C4-2B (cell line): ENCODE data around the gene OSBPL10.

Experiments
- H3K27ac ChIP-seq: fragments of 450-650 bp; 2 replicates; pipeline ENCODE4 v1.5.1; 2017
- CTCF ChIP-seq: fragments of 450-650 bp; conservative IDR thresholded peaks from 2 replicates; pipeline ENCODE4 v1.5.1; 2017; ENCODE audit warnings: mild to moderate bottlenecking
- ZFX ChIP-seq: fragments of 450-650 bp; IDR thresholded peaks from 2 replicates; pipeline ENCODE4 v1.6.1; 2017

Gene OSBPL10

GRCh38 chr3:31831591-31831990 lies 149.5 kb downstream of the OSBPL10 start:
- TF ChIP-seq ZFX = no peak
- no peak for TF ChIP-seq CTCF
- no peak overlapping the region for H3K27ac ChIP-seq

- H3K27ac ChIP-seq = no peak overlapping the region
- TF ChIP-seq CTCF = no peak
- no peak for TF ChIP-seq ZFX
These were observed 151.1 kb downstream of the OSBPL10 start for GRCh38 chr3:31829826-31830426.

GRCh38 chr3:31829010-31829409 lies 152.1 kb downstream of the OSBPL10 start:
- H3K27ac ChIP-seq = no peak overlapping the region
- TF ChIP-seq ZFX = no peak
- TF ChIP-seq CTCF = no peak

GRCh38 chr3:31828007-31828406 lies 153.1 kb downstream of the OSBPL10 start:
- no peak overlapping the region for H3K27ac ChIP-seq
- TF ChIP-seq CTCF (no peak), ZFX (no peak)

- TF ChIP-seq CTCF (no peak), ZFX (no peak)
- no peak overlapping the region for H3K27ac ChIP-seq
These were observed 157.9 kb downstream of the OSBPL10 start for GRCh38 chr3:31823184-31823583.

- no peak overlapping the region for H3K27ac ChIP-seq
- no peak for TF ChIP-seq CTCF
These were observed 159.9 kb downstream of the OSBPL10 start for GRCh38 chr3:31821118-31821517.

- TF ChIP-seq CTCF (no peak), ZFX (no peak)
- H3K27ac ChIP-seq = no peak overlapping the region
These were observed 161.6 kb downstream of the OSBPL10 start for GRCh38 chr3:31819441-31819840.
